ENCODE data around the gene TMEM97.

- TF ChIP-seq, protein P1, sequence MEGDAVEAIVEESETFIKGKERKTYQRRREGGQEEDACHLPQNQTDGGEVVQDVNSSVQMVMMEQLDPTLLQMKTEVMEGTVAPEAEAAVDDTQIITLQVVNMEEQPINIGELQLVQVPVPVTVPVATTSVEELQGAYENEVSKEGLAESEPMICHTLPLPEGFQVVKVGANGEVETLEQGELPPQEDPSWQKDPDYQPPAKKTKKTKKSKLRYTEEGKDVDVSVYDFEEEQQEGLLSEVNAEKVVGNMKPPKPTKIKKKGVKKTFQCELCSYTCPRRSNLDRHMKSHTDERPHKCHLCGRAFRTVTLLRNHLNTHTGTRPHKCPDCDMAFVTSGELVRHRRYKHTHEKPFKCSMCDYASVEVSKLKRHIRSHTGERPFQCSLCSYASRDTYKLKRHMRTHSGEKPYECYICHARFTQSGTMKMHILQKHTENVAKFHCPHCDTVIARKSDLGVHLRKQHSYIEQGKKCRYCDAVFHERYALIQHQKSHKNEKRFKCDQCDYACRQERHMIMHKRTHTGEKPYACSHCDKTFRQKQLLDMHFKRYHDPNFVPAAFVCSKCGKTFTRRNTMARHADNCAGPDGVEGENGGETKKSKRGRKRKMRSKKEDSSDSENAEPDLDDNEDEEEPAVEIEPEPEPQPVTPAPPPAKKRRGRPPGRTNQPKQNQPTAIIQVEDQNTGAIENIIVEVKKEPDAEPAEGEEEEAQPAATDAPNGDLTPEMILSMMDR (IDR thresholded peaks at IDR 0.05; ENCODE audit: poor library complexity) = no peak
- no peak for TF ChIP-seq EZH2 (IDR thresholded peaks at IDR 0.05; ENCODE audit: borderline replicate concordance)
Observed at GRCh38 chr17:28306954-28307401, 12.0 kb upstream of the TMEM97 start.

All from hepatocyte (in vitro differentiated cells).